ENCODE measurements around the gene PANK3. TPM values are rescaled to one million over a fixed set of nuclear protein-coding genes. Genes with fewer than 3 reads are reported as not detected.

Gene PANK3
- total RNA-seq, 2 experiments from 2014 or later, result 54.0 to 59.6 TPM

Other genes starting within 250 kb of the PANK3 start
- 100 to 1,000 TPM; 138 to 147 TPM for gene RARS1, start 92.9 kb downstream of the PANK3 start, total RNA-seq
- gene FBLL1, start 50.1 kb downstream of the PANK3 start, total RNA-seq, result not detected